ENCODE results near the gene LIFR. TPM values are rescaled to one million over a fixed set of nuclear protein-coding genes. Genes with fewer than 3 reads are reported as not detected.

The LIFR gene
- polyA plus RNA-seq, 1 donor from 2014 or later: 5.8 TPM

DNA sequence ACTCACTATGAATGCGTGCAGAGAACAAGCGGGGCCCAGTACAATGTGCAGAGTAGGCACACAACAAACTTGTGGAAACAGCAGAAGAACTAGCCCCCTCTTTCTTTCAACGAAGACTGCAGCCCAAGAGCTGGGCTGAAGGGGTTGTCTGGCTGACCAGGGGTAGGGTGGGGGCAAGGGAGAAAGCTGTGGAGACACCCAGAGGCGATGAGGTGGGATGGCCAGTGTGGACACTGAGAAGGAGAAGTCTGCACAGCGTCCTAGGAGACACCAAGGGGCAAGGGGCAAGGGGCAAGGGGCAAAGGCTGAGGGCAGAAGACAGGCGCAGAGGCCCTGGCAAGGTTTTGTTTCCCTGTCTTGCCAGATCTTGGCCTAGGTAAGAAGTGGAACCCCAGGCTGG lies 62.3 kb downstream of the LIFR start:
- Histone ChIP-seq H3K9ac (ENCODE audit: low read length) (no peak overlapping the region), H3K79me2 (replicated peaks; ENCODE audit: insufficient read depth, low read length) (no peaks in the 10 kb centered on the region), H3K9me3 (ENCODE audit: low read length) (no peaks in the 10 kb centered on the region), H3K36me3 (ENCODE audit: insufficient read depth, low read length) (no peaks in the 10 kb centered on the region), H3K27ac (ENCODE audit: low read length) (no peak overlapping the region), H2AFZ (ENCODE audit: low read depth, low read length) (no peak overlapping the region), H4K20me1 (ENCODE audit: insufficient read depth) (no peaks in the 10 kb centered on the region), H3K9me2 (ENCODE audit: insufficient read depth, low read length) (no peaks in the 10 kb centered on the region), H3F3A (ENCODE audit: insufficient read depth, low read length, poor library complexity, severe bottlenecking) (no peaks in the 10 kb centered on the region), H3K4me2 (ENCODE audit: low read length) (no peak overlapping the region), H3K27me3 (ENCODE audit: insufficient read depth, low read depth, low read length) (no peaks in the 10 kb centered on the region), H3K4me3 (ENCODE audit: low read length) (no peak overlapping the region)
- TF ChIP-seq EP300 (conservative IDR thresholded peaks at IDR 0.05; ENCODE audit: poor library complexity, severe bottlenecking) (no peak), EZH2 (IDR thresholded peaks at IDR 0.05; ENCODE audit: borderline replicate concordance, insufficient read depth, low read length, poor library complexity, severe bottlenecking) (no peak), MXI1 (conservative IDR thresholded peaks at IDR 0.05; ENCODE audit: poor library complexity, severe bottlenecking) (no peak), POLR2AphosphoS5 (IDR thresholded peaks at IDR 0.05) (no peak), TAF1 (IDR thresholded peaks at IDR 0.05; ENCODE audit: low read depth) (no peak), SMC3 (conservative IDR thresholded peaks at IDR 0.05; ENCODE audit: poor library complexity) (no peak)
- TF ChIP-seq, protein P1, sequence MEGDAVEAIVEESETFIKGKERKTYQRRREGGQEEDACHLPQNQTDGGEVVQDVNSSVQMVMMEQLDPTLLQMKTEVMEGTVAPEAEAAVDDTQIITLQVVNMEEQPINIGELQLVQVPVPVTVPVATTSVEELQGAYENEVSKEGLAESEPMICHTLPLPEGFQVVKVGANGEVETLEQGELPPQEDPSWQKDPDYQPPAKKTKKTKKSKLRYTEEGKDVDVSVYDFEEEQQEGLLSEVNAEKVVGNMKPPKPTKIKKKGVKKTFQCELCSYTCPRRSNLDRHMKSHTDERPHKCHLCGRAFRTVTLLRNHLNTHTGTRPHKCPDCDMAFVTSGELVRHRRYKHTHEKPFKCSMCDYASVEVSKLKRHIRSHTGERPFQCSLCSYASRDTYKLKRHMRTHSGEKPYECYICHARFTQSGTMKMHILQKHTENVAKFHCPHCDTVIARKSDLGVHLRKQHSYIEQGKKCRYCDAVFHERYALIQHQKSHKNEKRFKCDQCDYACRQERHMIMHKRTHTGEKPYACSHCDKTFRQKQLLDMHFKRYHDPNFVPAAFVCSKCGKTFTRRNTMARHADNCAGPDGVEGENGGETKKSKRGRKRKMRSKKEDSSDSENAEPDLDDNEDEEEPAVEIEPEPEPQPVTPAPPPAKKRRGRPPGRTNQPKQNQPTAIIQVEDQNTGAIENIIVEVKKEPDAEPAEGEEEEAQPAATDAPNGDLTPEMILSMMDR (IDR thresholded peaks at IDR 0.05; ENCODE audit: poor library complexity, severe bottlenecking): no peak

DNA sequence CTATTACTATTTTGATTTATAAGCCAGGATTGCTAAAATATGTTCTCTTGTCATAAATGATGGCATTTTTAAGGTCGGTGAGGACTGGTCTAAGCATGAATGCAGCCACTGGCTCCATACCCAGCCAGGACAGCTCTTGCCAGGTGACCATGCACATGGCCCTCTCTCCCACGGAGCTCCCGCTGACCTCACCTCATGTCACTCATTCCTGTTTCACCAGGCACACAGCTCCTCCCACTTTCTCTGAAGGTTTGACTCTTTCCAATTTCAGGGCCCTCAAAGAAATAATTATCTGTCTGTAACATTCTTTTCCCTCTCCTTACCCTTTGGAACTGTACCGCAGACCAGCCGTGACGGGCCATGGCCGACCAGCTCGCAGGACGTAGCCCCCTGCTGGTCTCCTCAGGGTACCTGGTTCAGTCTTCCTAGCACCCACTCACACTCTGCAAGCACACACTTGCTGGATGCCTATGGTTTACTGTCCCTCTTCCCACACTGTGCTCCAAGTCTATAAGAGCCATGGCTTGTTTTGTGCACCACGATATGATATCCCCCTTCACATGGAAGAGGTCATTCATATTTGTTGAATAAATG lies 72.5 kb downstream of the LIFR start:
- H3K9me2 ChIP-seq (ENCODE audit: insufficient read depth, low read length): no peaks in the 10 kb centered on the region
- no peaks in the 10 kb centered on the region for H3K27me3 ChIP-seq (ENCODE audit: insufficient read depth, low read depth, low read length)
- no peak overlapping the region for H3K4me3 ChIP-seq (ENCODE audit: low read length)
- no peaks in the 10 kb centered on the region for H3K79me2 ChIP-seq (replicated peaks; ENCODE audit: insufficient read depth, low read length)
- no peaks in the 10 kb centered on the region for H3K9me3 ChIP-seq (ENCODE audit: low read length)
- H3K9ac ChIP-seq (ENCODE audit: low read length): no peak overlapping the region
- no peaks in the 10 kb centered on the region for H3F3A ChIP-seq (ENCODE audit: insufficient read depth, low read length, poor library complexity, severe bottlenecking)
- H3K36me3 ChIP-seq (ENCODE audit: insufficient read depth, low read length): no peaks in the 10 kb centered on the region
- no peaks in the 10 kb centered on the region for H4K20me1 ChIP-seq (ENCODE audit: insufficient read depth)
- TF ChIP-seq EP300 (conservative IDR thresholded peaks at IDR 0.05; ENCODE audit: poor library complexity, severe bottlenecking): no peak
- TF ChIP-seq POLR2AphosphoS5 (IDR thresholded peaks at IDR 0.05): no peak
- TF ChIP-seq TAF1 (IDR thresholded peaks at IDR 0.05; ENCODE audit: low read depth): no peak
- no peak for TF ChIP-seq EZH2 (IDR thresholded peaks at IDR 0.05; ENCODE audit: borderline replicate concordance, insufficient read depth, low read length, poor library complexity, severe bottlenecking)
- TF ChIP-seq, protein P2, sequence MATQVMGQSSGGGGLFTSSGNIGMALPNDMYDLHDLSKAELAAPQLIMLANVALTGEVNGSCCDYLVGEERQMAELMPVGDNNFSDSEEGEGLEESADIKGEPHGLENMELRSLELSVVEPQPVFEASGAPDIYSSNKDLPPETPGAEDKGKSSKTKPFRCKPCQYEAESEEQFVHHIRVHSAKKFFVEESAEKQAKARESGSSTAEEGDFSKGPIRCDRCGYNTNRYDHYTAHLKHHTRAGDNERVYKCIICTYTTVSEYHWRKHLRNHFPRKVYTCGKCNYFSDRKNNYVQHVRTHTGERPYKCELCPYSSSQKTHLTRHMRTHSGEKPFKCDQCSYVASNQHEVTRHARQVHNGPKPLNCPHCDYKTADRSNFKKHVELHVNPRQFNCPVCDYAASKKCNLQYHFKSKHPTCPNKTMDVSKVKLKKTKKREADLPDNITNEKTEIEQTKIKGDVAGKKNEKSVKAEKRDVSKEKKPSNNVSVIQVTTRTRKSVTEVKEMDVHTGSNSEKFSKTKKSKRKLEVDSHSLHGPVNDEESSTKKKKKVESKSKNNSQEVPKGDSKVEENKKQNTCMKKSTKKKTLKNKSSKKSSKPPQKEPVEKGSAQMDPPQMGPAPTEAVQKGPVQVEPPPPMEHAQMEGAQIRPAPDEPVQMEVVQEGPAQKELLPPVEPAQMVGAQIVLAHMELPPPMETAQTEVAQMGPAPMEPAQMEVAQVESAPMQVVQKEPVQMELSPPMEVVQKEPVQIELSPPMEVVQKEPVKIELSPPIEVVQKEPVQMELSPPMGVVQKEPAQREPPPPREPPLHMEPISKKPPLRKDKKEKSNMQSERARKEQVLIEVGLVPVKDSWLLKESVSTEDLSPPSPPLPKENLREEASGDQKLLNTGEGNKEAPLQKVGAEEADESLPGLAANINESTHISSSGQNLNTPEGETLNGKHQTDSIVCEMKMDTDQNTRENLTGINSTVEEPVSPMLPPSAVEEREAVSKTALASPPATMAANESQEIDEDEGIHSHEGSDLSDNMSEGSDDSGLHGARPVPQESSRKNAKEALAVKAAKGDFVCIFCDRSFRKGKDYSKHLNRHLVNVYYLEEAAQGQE (IDR thresholded peaks at IDR 0.05; ENCODE audit: borderline replicate concordance): no peak
- TF ChIP-seq RAD21 (conservative IDR thresholded peaks at IDR 0.05): no peak
- no peak for TF ChIP-seq MXI1 (conservative IDR thresholded peaks at IDR 0.05; ENCODE audit: poor library complexity, severe bottlenecking)
- TF ChIP-seq SMC3 (conservative IDR thresholded peaks at IDR 0.05; ENCODE audit: poor library complexity): no peak
- TF ChIP-seq, protein P1 (IDR thresholded peaks at IDR 0.05; ENCODE audit: poor library complexity, severe bottlenecking): no peak
- no peak overlapping the region for H3K27ac ChIP-seq (ENCODE audit: low read length)
- no peak overlapping the region for H3K4me2 ChIP-seq (ENCODE audit: low read length)
- H2AFZ ChIP-seq (ENCODE audit: low read depth, low read length): no peak overlapping the region

Measured in neural cell (in vitro differentiated cells).